Measurements from ENCODE around the gene PSENEN.

PSENEN gene

GRCh38 chr19:35773020-35773806 lies 27.8 kb downstream of the PSENEN start:
- no peak for DNase-seq (ENCODE audit: low read depth, low spot score)

GRCh38 chr19:35774274-35775045 lies 29.0 kb downstream of the PSENEN start:
- DNase-seq (ENCODE audit: low read depth, low spot score): no peak

- no peak for DNase-seq (ENCODE audit: low read depth, low spot score)
These were observed 29.5 kb downstream of the PSENEN start for GRCh38 chr19:35775046-35775297.

DNA sequence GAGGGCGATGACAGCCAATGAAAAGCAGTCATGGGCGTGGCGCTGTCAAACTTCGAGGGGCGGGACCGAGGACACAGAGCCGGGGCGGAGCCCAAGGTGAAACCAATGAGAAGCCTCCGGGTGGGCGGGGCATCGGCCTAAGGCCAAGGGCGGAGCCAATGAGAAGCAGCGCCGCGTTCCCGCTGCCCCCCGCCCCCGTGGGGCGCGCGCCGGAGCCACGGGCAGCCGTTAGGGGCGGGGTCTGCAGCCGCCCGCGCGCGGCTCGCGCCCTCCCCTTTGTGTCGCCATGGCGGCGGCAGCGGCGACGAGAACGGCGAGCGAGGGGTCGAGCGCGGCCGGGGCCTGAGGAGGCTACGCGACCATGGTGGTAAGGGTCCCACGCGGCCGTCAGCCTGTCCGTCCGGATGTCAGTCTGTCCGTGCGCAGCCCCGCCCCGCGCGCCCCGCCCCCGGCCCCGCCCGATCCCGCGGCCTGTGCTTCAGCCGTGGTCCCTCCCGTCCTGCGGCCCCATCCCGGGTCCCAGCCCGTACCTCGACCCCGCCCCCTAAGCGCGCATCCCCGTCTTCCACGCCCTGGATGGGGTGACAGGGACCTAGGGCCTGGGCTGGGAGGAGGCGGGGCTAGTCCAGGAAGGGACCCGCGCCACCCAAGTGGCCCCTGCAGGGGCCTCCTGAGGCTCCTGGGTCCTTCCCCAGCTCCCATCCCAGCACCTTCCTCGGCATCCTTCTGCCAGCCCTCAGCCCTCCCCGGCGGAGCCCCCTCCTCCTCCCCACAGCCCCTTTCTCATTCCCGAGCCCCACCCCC lies 30.0 kb downstream of the PSENEN start, which contains the start of gene ARHGAP33:
Gene ARHGAP33 (plus strand): TSS at position 267 of the 804 bp plus-strand sequence. CDS start 95 bp downstream, at position 362.
- DNase-seq (ENCODE audit: low read depth, low spot score): peak; percentile 69

GRCh38 chr19:35776102-35776788 lies 30.8 kb downstream of the PSENEN start:
- no peak for DNase-seq (ENCODE audit: low read depth, low spot score)

GRCh38 chr19:35777086-35777841 lies 31.8 kb downstream of the PSENEN start:
- DNase-seq (ENCODE audit: low read depth, low spot score): no peak

GRCh38 chr19:35777961-35778360 lies 32.5 kb downstream of the PSENEN start:
- DNase-seq (ENCODE audit: low read depth, low spot score): no peak

- no peak for DNase-seq (ENCODE audit: low read depth, low spot score)
These were observed 33.6 kb downstream of the PSENEN start for GRCh38 chr19:35779033-35779432.

GRCh38 chr19:35780058-35780457 lies 34.6 kb downstream of the PSENEN start:
- DNase-seq (ENCODE audit: low read depth, low spot score): no peak

GRCh38 chr19:35780717-35781116 lies 35.3 kb downstream of the PSENEN start:
- no peak for DNase-seq (ENCODE audit: low read depth, low spot score)

GRCh38 chr19:35781650-35782049 lies 36.2 kb downstream of the PSENEN start:
- DNase-seq (ENCODE audit: low read depth, low spot score): no peak

DNA sequence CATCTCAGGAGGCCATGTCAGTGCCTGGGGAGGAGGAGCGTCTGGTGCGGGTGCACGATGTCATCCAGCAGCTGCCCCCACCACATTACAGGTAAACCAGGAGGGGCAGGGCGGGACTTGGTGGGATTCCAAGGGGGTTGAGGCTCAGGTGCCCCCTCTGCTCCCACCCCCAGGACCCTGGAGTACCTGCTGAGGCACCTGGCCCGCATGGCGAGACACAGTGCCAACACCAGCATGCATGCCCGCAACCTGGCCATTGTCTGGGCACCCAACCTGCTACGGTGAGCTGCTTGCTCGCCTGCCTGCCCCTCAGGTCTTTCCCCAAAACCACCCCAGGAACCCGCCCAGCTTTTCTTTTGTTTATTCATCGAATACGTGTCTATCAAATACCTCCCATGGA lies 37.1 kb downstream of the PSENEN start:
- DNase-seq (ENCODE audit: low read depth, low spot score): no peak

GRCh38 chr19:35783469-35784434 lies 38.3 kb downstream of the PSENEN start:
- DNase-seq (ENCODE audit: low read depth, low spot score): no peak

DNA sequence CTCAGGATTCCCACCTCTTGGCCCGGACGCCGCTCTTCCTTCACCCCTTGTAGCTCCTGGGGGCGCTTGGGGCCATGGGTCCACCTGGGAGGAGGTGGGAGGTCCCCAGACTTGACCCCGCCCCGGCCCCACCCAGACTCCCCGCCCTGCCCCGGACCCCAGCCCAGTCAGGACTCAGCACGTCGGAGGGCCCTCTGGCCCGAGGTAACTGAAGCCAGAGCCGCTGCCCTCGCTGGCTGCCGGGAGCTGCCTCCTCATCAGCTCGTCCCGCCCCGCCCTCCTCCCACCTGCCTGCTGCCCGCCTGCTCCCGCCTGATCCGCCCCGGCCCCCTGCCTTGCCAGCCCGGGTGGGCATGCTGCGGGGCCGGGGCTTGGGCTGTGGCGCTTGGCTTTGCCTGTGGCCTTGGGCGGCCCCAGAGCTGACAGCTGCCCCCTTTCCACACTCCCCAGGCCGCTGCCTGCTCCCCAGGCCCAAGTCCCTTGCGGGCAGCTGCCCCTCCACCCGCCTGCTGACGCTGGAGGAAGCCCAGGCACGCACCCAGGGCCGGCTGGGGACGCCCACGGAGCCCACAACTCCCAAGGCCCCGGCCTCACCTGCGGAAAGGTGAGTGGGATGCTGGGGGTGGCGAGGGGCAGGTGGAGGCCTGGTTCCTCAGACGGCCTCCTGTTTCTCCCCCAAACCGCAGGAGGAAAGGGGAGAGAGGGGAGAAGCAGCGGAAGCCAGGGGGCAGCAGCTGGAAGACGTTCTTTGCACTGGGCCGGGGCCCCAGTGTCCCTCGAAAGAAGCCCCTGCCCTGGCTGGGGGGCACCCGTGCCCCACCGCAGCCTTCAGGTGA lies 39.3 kb downstream of the PSENEN start:
- peak; percentile 64 for DNase-seq (ENCODE audit: low read depth, low spot score)

DNA sequence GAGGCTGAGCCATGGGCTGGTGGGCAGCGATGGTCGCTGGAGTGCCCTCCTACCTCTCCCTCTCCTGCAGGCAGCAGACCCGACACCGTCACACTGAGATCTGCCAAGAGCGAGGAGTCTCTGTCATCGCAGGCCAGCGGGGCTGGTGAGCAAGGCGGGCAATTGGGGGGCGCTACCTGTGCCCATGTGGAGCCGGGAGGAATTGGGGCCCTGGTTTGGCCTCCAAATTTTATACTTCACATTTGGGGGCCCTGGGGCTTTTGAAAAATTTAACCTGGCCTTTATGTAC lies 39.8 kb downstream of the PSENEN start:
- no peak for DNase-seq (ENCODE audit: low read depth, low spot score)

GRCh38 chr19:35786299-35787160 lies 41.1 kb downstream of the PSENEN start:
- no peak for DNase-seq (ENCODE audit: low read depth, low spot score)

GRCh38 chr19:35787227-35787799 lies 41.9 kb downstream of the PSENEN start:
- DNase-seq (ENCODE audit: low read depth, low spot score): no peak

Data from iPS DF 19.7 (cell line).